ENCODE data around the gene IL17C.
"Not testable (repeated sequence)": the region's sequence is repeated elsewhere in the genome, so short reads cannot be mapped to it uniquely, and the experiment has no call there.

IL17C gene

GRCh38 chr16:88638323-88639230, at the start of gene IL17C:
Gene IL17C, plus strand, starts transcription at chr16:88638572. Its CDS starts 70 bp downstream, at chr16:88638642.
- peak; percentile 14 for DNase-seq (ENCODE audit: low read depth)

- DNase-seq (ENCODE audit: low read depth): no peak
Observed at GRCh38 chr16:88588754-88589153, 49.6 kb upstream of the IL17C start.

- peak; percentile 8 for DNase-seq (ENCODE audit: low read depth)
Observed at GRCh38 chr16:88589441-88589840, 48.9 kb upstream of the IL17C start.

GRCh38 chr16:88591577-88592021, 46.8 kb upstream of the IL17C start:
- no peak for DNase-seq (ENCODE audit: low read depth)

- no peak for DNase-seq (ENCODE audit: low read depth)
Observed at GRCh38 chr16:88593061-88593460, 45.3 kb upstream of the IL17C start.

- DNase-seq (ENCODE audit: low read depth): no peak
Observed at GRCh38 chr16:88593489-88593888, 44.9 kb upstream of the IL17C start.

GRCh38 chr16:88593910-88594309, 44.5 kb upstream of the IL17C start:
- DNase-seq (ENCODE audit: low read depth): no peak

GRCh38 chr16:88595101-88595500, 43.3 kb upstream of the IL17C start:
- no peak for DNase-seq (ENCODE audit: low read depth)

- no peak for DNase-seq (ENCODE audit: low read depth)
Observed at GRCh38 chr16:88595921-88596320, 42.5 kb upstream of the IL17C start.

- no peak for DNase-seq (ENCODE audit: low read depth)
Observed at GRCh38 chr16:88596483-88596882, 41.9 kb upstream of the IL17C start.

- no peak for DNase-seq (ENCODE audit: low read depth)
Observed at GRCh38 chr16:88597856-88598491, 40.4 kb upstream of the IL17C start.

- no peak for DNase-seq (ENCODE audit: low read depth)
Observed at GRCh38 chr16:88599092-88599733, 39.2 kb upstream of the IL17C start.

- DNase-seq (ENCODE audit: low read depth): no peak
Observed at GRCh38 chr16:88599825-88600538, 38.4 kb upstream of the IL17C start.

GRCh38 chr16:88600539-88600896, 37.9 kb upstream of the IL17C start:
- no peak for DNase-seq (ENCODE audit: low read depth)

- no peak for DNase-seq (ENCODE audit: low read depth)
Observed at GRCh38 chr16:88601313-88602036, 36.9 kb upstream of the IL17C start.

GRCh38 chr16:88602091-88602490, 36.3 kb upstream of the IL17C start:
- no peak for DNase-seq (ENCODE audit: low read depth)

- no peak for DNase-seq (ENCODE audit: low read depth)
Observed at GRCh38 chr16:88605186-88606147, 32.9 kb upstream of the IL17C start.

- DNase-seq (ENCODE audit: low read depth): no peak
Observed at GRCh38 chr16:88606148-88606757, 32.1 kb upstream of the IL17C start.

- no peak for DNase-seq (ENCODE audit: low read depth)
Observed at GRCh38 chr16:88608076-88608475, 30.3 kb upstream of the IL17C start.

- DNase-seq (ENCODE audit: low read depth): not testable (repeated sequence)
Observed at GRCh38 chr16:88609426-88609825, 28.9 kb upstream of the IL17C start.

Data from T-helper 22 cell (primary cell).